ENCODE data around the gene HS6ST1. TPM values are rescaled to one million over a fixed set of nuclear protein-coding genes. Genes with fewer than 3 reads are reported as not detected.
A peak's percentile ranks its signal among the peaks of the same experiment; 100 is the strongest.

HS6ST1 gene
- total and polyA plus RNA-seq, 2 of the 4 experiments (the other 2 are of a cell fraction) = 29.9 to 36.9 TPM

DNA sequence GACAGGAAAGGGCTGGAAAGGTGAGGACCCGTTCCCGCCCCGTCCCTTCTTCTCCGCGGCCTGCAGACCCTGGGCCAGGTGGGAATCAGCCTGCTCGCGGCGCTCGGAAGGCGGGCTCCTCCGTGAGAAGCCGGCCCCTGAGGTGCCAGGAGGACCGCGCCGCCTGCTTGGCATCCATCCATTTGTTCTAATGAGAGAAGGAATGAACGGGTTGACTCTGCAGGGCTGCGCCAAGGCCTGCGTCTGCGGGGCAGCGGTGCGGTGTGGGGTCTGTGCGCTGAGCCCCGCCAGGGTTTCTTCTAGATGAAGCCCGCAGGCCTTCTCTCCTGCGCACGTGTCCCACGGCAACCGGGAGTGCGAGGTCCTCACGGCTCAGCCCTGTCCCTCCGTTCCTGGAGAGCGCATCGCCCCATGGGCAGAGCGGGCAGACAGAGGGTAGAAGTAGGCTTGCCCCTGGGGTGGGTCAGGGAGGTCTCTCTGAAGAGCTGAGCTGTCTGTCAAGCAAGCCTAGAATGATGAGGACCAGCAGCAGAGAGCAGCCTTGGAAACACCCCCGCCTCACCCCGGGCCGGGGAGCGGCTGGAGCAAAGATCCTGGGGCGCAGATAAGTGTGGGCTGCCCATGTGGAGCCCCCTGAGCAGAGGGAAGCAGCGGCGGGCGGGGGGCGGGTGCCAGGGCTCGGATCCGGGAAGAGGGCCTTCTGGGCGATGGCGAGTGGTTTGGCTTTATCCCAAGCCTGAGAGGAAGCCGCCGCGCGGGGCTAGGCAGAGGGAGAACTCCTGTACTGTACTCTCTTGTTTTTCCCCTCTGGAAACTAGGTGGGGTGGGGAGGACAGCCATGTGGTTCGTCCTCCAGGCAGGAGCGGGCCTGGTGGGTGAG, 27.9 kb upstream of the HS6ST1 start:
- no peak overlapping the region for H3K18ac ChIP-seq (ENCODE audit: low read depth, low read length)
- H3K27me3 ChIP-seq (ENCODE audit: control insufficient read depth, insufficient read depth, low read length) = no peaks in the 10 kb centered on the region
- BruUV-seq (replicated peaks) = no TSS peak
- H2AFZ ChIP-seq (replicated peaks; ENCODE audit: low read length, poor library complexity) = peak overlapping the region; percentile 23
- ChIA-PET POLR2A (ENCODE audit: unreplicated experiment) (no interaction called here), CTCF (no interaction called here)
- no peak overlapping the region for H3K56ac ChIP-seq (ENCODE audit: extremely low read depth, insufficient read depth, low read length)
- peak overlapping the region; percentile 86 for H2BK120ac ChIP-seq (ENCODE audit: low read depth, low read length)
- DNase-seq (no peak), ATAC-seq (ENCODE audit: low read depth) (no peak)
- H4K20me1 ChIP-seq (ENCODE audit: insufficient read depth, low read length) = no peaks in the 10 kb centered on the region
- no peak overlapping the region for H3K4me3 ChIP-seq (ENCODE audit: insufficient read depth, low read depth, low read length)
- no peak overlapping the region for H2BK15ac ChIP-seq (ENCODE audit: low read depth, low read length)
- H3K4ac ChIP-seq (ENCODE audit: low read depth, low read length) = peak overlapping the region; percentile 76; the same call in 1 of the 2 replicates
- in situ Hi-C loops (cut with MboI; ENCODE audit: low sequenced_read_pairs) = no loop called here
- TF ChIP-seq RCOR1 (IDR thresholded peaks at IDR 0.05; ENCODE audit: insufficient replicate concordance, low read length) (no peak), FOS (IDR thresholded peaks at IDR 0.05; ENCODE audit: low read depth, low read length) (no peak), NFE2L2 (IDR thresholded peaks at IDR 0.05; ENCODE audit: low read depth, low read length) (no peak), BHLHE40 (IDR thresholded peaks at IDR 0.05; ENCODE audit: low read depth, low read length) (no peak), CEBPB (IDR thresholded peaks at IDR 0.05; ENCODE audit: low read depth, low read length) (no peak), RAD21 (IDR thresholded peaks at IDR 0.05; ENCODE audit: low read length) (no peak), RFX5 (IDR thresholded peaks at IDR 0.05; ENCODE audit: low read depth, low read length) (no peak), CHD1 (IDR thresholded peaks at IDR 0.05; ENCODE audit: low read depth, low read length) (no peak)
- TF ChIP-seq, protein P1, sequence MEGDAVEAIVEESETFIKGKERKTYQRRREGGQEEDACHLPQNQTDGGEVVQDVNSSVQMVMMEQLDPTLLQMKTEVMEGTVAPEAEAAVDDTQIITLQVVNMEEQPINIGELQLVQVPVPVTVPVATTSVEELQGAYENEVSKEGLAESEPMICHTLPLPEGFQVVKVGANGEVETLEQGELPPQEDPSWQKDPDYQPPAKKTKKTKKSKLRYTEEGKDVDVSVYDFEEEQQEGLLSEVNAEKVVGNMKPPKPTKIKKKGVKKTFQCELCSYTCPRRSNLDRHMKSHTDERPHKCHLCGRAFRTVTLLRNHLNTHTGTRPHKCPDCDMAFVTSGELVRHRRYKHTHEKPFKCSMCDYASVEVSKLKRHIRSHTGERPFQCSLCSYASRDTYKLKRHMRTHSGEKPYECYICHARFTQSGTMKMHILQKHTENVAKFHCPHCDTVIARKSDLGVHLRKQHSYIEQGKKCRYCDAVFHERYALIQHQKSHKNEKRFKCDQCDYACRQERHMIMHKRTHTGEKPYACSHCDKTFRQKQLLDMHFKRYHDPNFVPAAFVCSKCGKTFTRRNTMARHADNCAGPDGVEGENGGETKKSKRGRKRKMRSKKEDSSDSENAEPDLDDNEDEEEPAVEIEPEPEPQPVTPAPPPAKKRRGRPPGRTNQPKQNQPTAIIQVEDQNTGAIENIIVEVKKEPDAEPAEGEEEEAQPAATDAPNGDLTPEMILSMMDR (conservative IDR thresholded peaks at IDR 0.05; ENCODE audit: low read depth, low read length) = no peak
- WGBS, 2 experiments (ENCODE audit: extremely low coverage in 2 of 2, insufficient read length in 1 of 2) = 98% methylated on average over 18 of the region's 53 CpGs; no CpG with 5 or more reads in 1 of the 2 experiments
- H3K79me1 ChIP-seq (ENCODE audit: low read depth in 1 of 2, low read length in 2 of 2) = no peaks in the 10 kb centered on the region
- H3K23ac ChIP-seq (ENCODE audit: low read depth, low read length) = no peak overlapping the region
- intact Hi-C loops (cut with micrococcal nuclease) = no loop called here
- no peak overlapping the region for H4K8ac ChIP-seq (ENCODE audit: low read depth in 2 of 2, low read length in 2 of 2)
- no peak overlapping the region for H3K27ac ChIP-seq (ENCODE audit: insufficient read depth, low read length)
- no peak overlapping the region for H3K9ac ChIP-seq (ENCODE audit: low read depth, low read length)
- H2AK9ac ChIP-seq (replicated peaks; ENCODE audit: low read depth, low read length, poor library complexity) = peak overlapping the region; percentile 40
- H2BK5ac ChIP-seq (ENCODE audit: low read depth, low read length, poor library complexity, severe bottlenecking) = no peak overlapping the region
- peak overlapping the region; percentile 87; the same call in 1 of the 2 replicates for H2AK5ac ChIP-seq (ENCODE audit: low read depth, low read length)
- no peak overlapping the region for H3K4me2 ChIP-seq (ENCODE audit: low read depth, low read length)
- H3K36me3 ChIP-seq (ENCODE audit: control insufficient read depth, insufficient read depth, low read length) = no peaks in the 10 kb centered on the region
- H4K5ac ChIP-seq (ENCODE audit: low read depth, low read length) = no peak overlapping the region
- H4K91ac ChIP-seq (ENCODE audit: insufficient read depth, low read depth, low read length) = peak overlapping the region; percentile 35; the same call in 1 of the 2 replicates
- peaks cover 10% of the 10 kb centered on the region for H3K4me1 ChIP-seq (ENCODE audit: control insufficient read depth, insufficient read depth, low read length)
- H3K9me1 ChIP-seq (ENCODE audit: insufficient read depth, low read length) = peaks cover 7% of the 10 kb centered on the region; the same call in 1 of the 2 replicates
- peak overlapping the region; percentile 38; the same call in 1 of the 2 replicates for H2BK20ac ChIP-seq (ENCODE audit: low read depth, low read length)
- no peaks in the 10 kb centered on the region for H3K9me3 ChIP-seq (ENCODE audit: control insufficient read depth, insufficient read depth, low read length)
- dilution Hi-C loops (cut with HindIII; ENCODE audit: low sequenced_read_pairs, unreplicated experiment) = no loop called here
- no peak overlapping the region for H3K14ac ChIP-seq (replicated peaks; ENCODE audit: low read depth, low read length)

Measured in IMR-90 (cell line).